SJSA1 (cell line): Measurements from ENCODE around the gene TMEM164. TPM values are rescaled to one million over a fixed set of nuclear protein-coding genes. Genes with fewer than 3 reads are reported as not detected.

ENCODE experiments used
- DNase-seq, 2 experiments: peaks; one replicate each; pipeline ENCODE4 v3.0.0-alpha.2; 2015 to 2020; ENCODE audit warnings: low spot score in 2 of 2, low read depth in 1 of 2
- H3K27ac ChIP-seq: fragments of 250-450 bp; sonication (Bioruptor Pico); 2 replicates; pipeline ENCODE4 v1.5.1; 2020; ENCODE audit warnings: mild to moderate bottlenecking, moderate library complexity
- H3K27me3 ChIP-seq: fragments of 250-450 bp; sonication (Bioruptor Pico); replicated peaks from 2 replicates; pipeline ENCODE4 v1.5.1; 2020; ENCODE audit warnings: mild to moderate bottlenecking, moderate library complexity
- H3K36me3 ChIP-seq: fragments of 250-450 bp; sonication (Bioruptor Pico); 2 replicates; pipeline ENCODE4 v1.5.1; 2020; ENCODE audit warnings: mild to moderate bottlenecking
- H3K4me1 ChIP-seq: fragments of 250-450 bp; sonication (Bioruptor Pico); replicated peaks from 2 replicates; pipeline ENCODE4 v1.6.1; 2021; ENCODE audit warnings: mild to moderate bottlenecking
- H3K4me3 ChIP-seq: fragments of 250-450 bp; sonication (Bioruptor Pico); 2 replicates; pipeline ENCODE4 v1.5.1; 2020; ENCODE audit warnings: mild to moderate bottlenecking
- H3K9me3 ChIP-seq: fragments of 250-450 bp; sonication (Bioruptor Pico); replicated peaks from 2 replicates; pipeline ENCODE4 v1.5.1; 2020; ENCODE audit warnings: mild to moderate bottlenecking
- total RNA-seq: library from RNA; depleted of rRNA; stranded (reverse); fragments of >200 nt; shearing (Covaris generic); gene quantifications from 2 replicates; pipeline ENCODE4 v1.2.3, GENCODE V29; 2014

Gene TMEM164
- total RNA-seq, 1 experiment from 2014 or later = 104 TPM

GRCh38 chrX:110056419-110056818 lies 53.5 kb downstream of the TMEM164 start:
- Histone ChIP-seq H3K9me3 (no peaks in the 10 kb centered on the region), H3K27ac (no peak overlapping the region), H3K27me3 (no peaks in the 10 kb centered on the region), H3K36me3 (no peaks in the 10 kb centered on the region), H3K4me3 (no peak overlapping the region), H3K4me1 (no peaks in the 10 kb centered on the region)
- no peak for DNase-seq

GRCh38 chrX:110059410-110059809 lies 56.5 kb downstream of the TMEM164 start:
- no peak overlapping the region for H3K27ac ChIP-seq
- no peak for DNase-seq
- H3K9me3 ChIP-seq = no peaks in the 10 kb centered on the region
- no peak overlapping the region for H3K4me3 ChIP-seq
- H3K36me3 ChIP-seq = no peaks in the 10 kb centered on the region
- H3K27me3 ChIP-seq = no peaks in the 10 kb centered on the region
- H3K4me1 ChIP-seq = no peaks in the 10 kb centered on the region

GRCh38 chrX:110060317-110060716 lies 57.4 kb downstream of the TMEM164 start:
- Histone ChIP-seq H3K4me1 (no peaks in the 10 kb centered on the region), H3K36me3 (no peaks in the 10 kb centered on the region), H3K27ac (no peak overlapping the region), H3K4me3 (no peak overlapping the region), H3K27me3 (no peaks in the 10 kb centered on the region), H3K9me3 (no peaks in the 10 kb centered on the region)
- DNase-seq = no peak

GRCh38 chrX:110060846-110061537 lies 58.1 kb downstream of the TMEM164 start:
- no peak for DNase-seq
- Histone ChIP-seq H3K27me3 (no peaks in the 10 kb centered on the region), H3K27ac (no peak overlapping the region), H3K4me3 (no peak overlapping the region), H3K4me1 (no peaks in the 10 kb centered on the region), H3K36me3 (no peaks in the 10 kb centered on the region), H3K9me3 (no peaks in the 10 kb centered on the region)

GRCh38 chrX:110062919-110063318 lies 60.0 kb downstream of the TMEM164 start:
- H3K27ac ChIP-seq = no peak overlapping the region
- H3K9me3 ChIP-seq = no peaks in the 10 kb centered on the region
- no peak for DNase-seq
- no peak overlapping the region for H3K4me3 ChIP-seq
- H3K36me3 ChIP-seq = no peaks in the 10 kb centered on the region
- H3K4me1 ChIP-seq = no peaks in the 10 kb centered on the region
- no peaks in the 10 kb centered on the region for H3K27me3 ChIP-seq

- H3K9me3 ChIP-seq = no peaks in the 10 kb centered on the region
- no peak overlapping the region for H3K4me3 ChIP-seq
- H3K27me3 ChIP-seq = no peaks in the 10 kb centered on the region
- H3K36me3 ChIP-seq = no peaks in the 10 kb centered on the region
- no peak overlapping the region for H3K27ac ChIP-seq
- DNase-seq = no peak
- H3K4me1 ChIP-seq = no peaks in the 10 kb centered on the region
Measured at GRCh38 chrX:110066488-110067225, 63.7 kb downstream of the TMEM164 start.

- H3K9me3 ChIP-seq = no peaks in the 10 kb centered on the region
- no peak for DNase-seq
Measured at GRCh38 chrX:110070970-110071369, 68.1 kb downstream of the TMEM164 start.

GRCh38 chrX:110081320-110081719 lies 78.4 kb downstream of the TMEM164 start:
- no peak for DNase-seq
- Histone ChIP-seq H3K27me3 (no peaks in the 10 kb centered on the region), H3K4me1 (peaks cover 19% of the 10 kb centered on the region), H3K27ac (no peak overlapping the region), H3K36me3 (no peaks in the 10 kb centered on the region), H3K4me3 (no peak overlapping the region), H3K9me3 (no peaks in the 10 kb centered on the region)

More at GRCh38 chrX:110070970-110071369, 68.1 kb downstream of the TMEM164 start:
- no peaks in the 10 kb centered on the region for H3K4me1 ChIP-seq
- no peak overlapping the region for H3K4me3 ChIP-seq
- no peak overlapping the region for H3K27ac ChIP-seq
- no peaks in the 10 kb centered on the region for H3K27me3 ChIP-seq
- no peaks in the 10 kb centered on the region for H3K36me3 ChIP-seq

- peaks cover 21% of the 10 kb centered on the region for H3K4me1 ChIP-seq
- no peak overlapping the region for H3K27ac ChIP-seq
- no peaks in the 10 kb centered on the region for H3K36me3 ChIP-seq
- no peaks in the 10 kb centered on the region for H3K27me3 ChIP-seq
- no peaks in the 10 kb centered on the region for H3K9me3 ChIP-seq
- no peak overlapping the region for H3K4me3 ChIP-seq
- no peak for DNase-seq
Measured at GRCh38 chrX:110081740-110082139, 78.8 kb downstream of the TMEM164 start.

GRCh38 chrX:110082161-110082560 lies 79.2 kb downstream of the TMEM164 start:
- Histone ChIP-seq H3K27me3 (no peaks in the 10 kb centered on the region), H3K4me1 (peaks cover 25% of the 10 kb centered on the region), H3K4me3 (no peak overlapping the region), H3K27ac (no peak overlapping the region), H3K9me3 (no peaks in the 10 kb centered on the region), H3K36me3 (no peaks in the 10 kb centered on the region)
- DNase-seq = peak in 1 of 2 experiments; percentile 36

GRCh38 chrX:110086162-110086915 lies 83.4 kb downstream of the TMEM164 start:
- Histone ChIP-seq H3K4me3 (no peak overlapping the region), H3K9me3 (no peaks in the 10 kb centered on the region), H3K4me1 (peaks cover 41% of the 10 kb centered on the region), H3K27ac (peak overlapping the region; percentile 95), H3K36me3 (no peaks in the 10 kb centered on the region), H3K27me3 (no peaks in the 10 kb centered on the region)
- DNase-seq = peak in 1 of 2 experiments; percentile 30

GRCh38 chrX:110086916-110087484 lies 84.1 kb downstream of the TMEM164 start:
- DNase-seq = peak; percentile 47 to 77
- Histone ChIP-seq H3K4me3 (no peak overlapping the region), H3K27ac (peak overlapping the region; percentile 95), H3K27me3 (no peaks in the 10 kb centered on the region), H3K9me3 (no peaks in the 10 kb centered on the region), H3K36me3 (no peaks in the 10 kb centered on the region), H3K4me1 (peaks cover 39% of the 10 kb centered on the region)

GRCh38 chrX:110087485-110088356 lies 84.8 kb downstream of the TMEM164 start:
- Histone ChIP-seq H3K27ac (peak overlapping the region; percentile 95), H3K36me3 (no peaks in the 10 kb centered on the region), H3K9me3 (no peaks in the 10 kb centered on the region), H3K27me3 (no peaks in the 10 kb centered on the region), H3K4me3 (no peak overlapping the region), H3K4me1 (peaks cover 31% of the 10 kb centered on the region)
- peak; percentile 66 to 68 for DNase-seq
